HTR-8/SVneo (cell line): ENCODE measurements around the gene PRPF18.

ENCODE experiments used
- DNase-seq: peaks from one replicate; pipeline ENCODE4 v3.0.0; 2011; ENCODE audit warnings: low spot score, mixed read lengths; ENCODE audit not compliant: insufficient read length
- FAIRE-seq: peaks from 2 replicates; lab custom pipeline; 2011; peaks lifted over from hg19 to GRCh38; lab: Jason Lieb, UNC

The PRPF18 gene

GRCh38 chr10:13597909-13598308 lies 11.1 kb downstream of the PRPF18 start:
- FAIRE-seq, result no peak
- no peak for DNase-seq

GRCh38 chr10:13604357-13605040 lies 17.7 kb downstream of the PRPF18 start:
- no peak for DNase-seq
- FAIRE-seq, result no peak

DNA sequence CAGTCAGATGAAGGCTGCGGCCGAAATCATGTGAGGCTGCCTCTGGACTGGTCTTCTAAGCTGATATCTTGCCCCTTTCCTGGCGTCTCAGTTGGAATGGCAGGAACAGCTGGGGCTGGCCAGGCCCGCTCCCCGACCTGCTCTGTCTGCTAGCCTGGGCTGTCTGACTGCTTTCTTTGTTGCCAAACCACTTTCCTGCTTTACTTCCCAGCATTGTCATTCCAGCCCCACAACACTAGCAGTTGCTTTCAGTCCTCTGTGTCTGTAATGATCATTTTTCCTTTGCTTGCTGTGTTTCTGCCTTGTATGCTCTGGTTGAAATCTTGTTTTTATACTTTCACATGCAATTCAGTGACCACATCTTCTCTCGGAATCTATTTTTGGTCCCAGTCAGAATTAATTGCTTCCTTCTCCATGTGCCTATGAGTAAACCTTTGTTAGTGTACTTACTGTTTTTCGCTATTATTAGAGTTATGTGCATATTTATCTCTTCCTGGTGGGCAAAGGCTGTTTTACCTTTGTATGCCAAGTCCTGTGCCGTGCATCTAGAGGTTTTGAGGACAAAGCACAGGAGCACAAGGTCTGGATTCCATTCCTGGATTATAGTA lies 21.6 kb downstream of the PRPF18 start:
- DNase-seq, result no peak
- no peak for FAIRE-seq

DNA sequence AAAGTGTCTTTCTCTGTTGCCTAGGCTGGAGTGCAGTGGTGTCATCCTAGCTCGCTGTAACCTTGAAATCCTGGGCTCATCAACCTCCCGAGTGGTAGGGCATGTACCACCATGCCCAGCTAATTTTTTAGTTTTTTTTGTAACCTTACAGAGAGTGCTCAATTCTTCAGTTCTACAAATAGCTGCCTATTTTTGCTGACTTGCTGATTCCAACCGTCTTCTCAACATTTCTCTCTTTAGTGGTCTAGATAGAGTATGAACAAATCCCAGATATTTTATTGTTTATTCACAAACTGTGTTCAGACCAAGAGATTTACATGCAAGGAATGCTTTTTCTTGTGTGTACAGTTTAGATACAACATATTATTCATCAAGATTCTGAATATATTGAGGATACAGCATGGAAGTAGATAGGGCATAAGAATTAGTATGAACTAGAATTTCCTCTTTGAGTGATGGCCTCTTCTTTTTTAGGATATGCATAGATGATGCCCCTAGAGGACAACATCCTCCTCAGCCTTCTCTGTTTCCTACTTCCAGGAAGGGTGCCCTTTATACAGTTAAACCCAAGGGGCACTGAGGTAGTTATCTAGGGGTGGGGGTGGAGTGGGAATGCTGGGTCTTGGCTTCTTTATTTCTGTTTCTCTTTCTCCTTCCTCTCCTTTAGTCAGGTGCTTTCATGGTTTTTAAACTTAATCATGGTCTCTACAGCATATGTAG lies 26.0 kb downstream of the PRPF18 start:
- FAIRE-seq, result no peak
- no peak for DNase-seq

GRCh38 chr10:13613519-13613918 lies 26.8 kb downstream of the PRPF18 start:
- DNase-seq, result peak; percentile 46

GRCh38 chr10:13614530-13615332 lies 28.0 kb downstream of the PRPF18 start:
- peak; percentile 80 for DNase-seq
- FAIRE-seq, result peak; percentile 68

More at GRCh38 chr10:13613519-13613918, 26.8 kb downstream of the PRPF18 start:
- FAIRE-seq, result peak; percentile 46

DNA sequence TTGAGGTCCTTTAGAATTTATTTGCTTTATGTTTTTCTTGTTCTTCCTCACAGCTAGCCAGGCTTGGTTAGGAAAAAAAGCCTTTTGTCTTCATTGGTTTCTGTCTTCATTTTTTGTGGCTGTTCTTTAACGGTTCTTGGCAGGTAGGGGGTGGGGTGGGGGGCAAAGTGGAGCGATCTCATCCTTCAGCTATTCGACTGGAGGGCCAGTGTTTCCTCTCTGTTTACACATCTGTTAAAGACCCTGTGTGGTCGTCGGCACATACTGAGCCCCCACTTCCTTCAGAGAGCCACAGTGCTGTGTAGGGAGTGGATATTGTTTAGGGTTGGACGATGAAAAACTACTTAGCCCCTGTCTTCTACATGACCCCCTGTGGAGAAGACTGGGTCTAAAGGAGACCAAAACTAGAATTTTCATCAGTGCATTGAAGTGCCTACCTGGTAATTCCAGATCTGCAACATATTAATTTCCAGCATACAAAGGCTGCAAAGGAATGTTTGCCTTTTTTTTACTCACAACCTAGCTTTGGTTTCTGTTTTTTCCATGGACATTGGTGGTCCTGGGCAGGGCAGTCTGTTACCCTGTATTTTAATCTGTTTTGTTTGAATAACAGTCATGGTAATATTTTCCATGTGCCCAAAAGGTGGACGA lies 29.0 kb downstream of the PRPF18 start:
- DNase-seq, result no peak
- no peak for FAIRE-seq

DNA sequence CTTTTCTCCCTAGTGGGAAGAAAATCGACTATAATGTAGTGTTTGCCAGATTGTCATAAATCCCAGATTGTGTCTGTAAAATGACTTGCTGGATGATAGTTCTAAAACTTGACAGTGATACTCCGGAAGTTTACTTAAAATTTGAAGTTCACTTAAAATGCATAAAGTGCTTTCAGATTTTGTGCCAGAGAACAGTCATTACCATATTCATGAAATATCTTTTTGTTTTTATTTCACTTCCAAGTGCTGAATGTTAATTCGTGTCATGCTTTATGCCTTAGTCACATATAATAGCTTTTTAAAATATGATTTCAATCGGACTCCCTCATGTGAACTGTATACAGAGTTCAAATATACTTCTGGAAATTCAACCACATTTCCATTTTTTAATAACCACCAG lies 30.4 kb downstream of the PRPF18 start:
- no peak for DNase-seq
- no peak for FAIRE-seq

- FAIRE-seq (peak; percentile 4), DNase-seq (no peak)
Observed at GRCh38 chr10:13621931-13622330, 35.2 kb downstream of the PRPF18 start.

DNA sequence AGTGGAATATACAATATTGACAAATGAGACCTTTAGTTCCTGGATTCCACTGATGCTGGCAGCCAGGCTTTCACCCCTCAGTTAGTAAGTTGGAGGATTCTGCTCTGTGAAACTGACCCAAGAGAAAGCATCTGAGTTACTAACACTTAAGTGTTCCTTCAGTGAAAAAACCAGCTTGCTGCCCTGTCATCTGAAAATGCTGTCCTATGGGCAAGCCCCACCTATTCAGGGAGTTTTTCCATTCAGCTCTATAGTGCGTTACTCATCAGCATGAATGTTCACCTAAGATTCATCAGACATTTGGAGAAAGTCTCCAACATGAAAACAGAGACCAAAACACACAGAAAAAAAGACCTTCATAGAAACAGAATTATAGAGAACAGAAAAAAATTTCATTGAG lies 37.9 kb downstream of the PRPF18 start:
- DNase-seq, result no peak
- FAIRE-seq, result no peak

DNA sequence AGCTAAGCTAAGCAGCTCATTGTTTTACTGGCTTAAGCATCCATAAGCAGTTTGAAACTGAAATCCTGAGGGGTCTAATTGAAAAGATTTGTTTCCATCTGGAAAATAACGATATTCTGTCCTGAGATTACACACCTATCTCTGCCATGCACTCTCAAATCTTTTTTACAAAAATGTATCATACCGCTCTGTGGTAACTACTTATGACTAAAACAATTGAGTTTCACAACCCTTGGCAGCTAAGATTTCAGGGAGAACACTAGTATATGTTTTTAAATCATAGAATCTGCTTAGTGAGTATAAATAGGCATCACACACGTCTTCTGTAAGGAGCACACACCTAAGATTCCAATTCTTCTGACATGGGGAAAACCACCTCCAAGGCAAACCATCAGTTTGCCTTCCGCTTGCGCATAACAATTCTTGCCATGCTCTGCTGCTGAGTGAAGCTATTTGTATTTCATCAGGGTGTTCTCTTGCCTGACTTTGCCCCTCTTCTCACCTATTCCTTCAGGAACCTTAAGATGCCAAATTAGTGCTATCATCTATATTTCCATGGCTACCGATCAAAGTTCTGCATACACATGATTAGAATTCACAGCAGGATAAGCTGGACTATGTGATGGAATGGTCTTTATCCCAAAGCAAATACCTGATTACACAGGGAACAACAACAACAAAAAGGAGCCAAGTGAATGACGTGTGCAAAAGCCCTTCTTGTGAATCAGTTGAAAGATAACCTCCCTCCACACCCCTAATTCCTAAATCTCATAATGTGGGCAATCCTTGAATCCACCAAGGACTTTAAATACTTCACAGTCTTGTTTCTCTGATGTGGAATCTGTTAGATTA lies 40.9 kb downstream of the PRPF18 start:
- no peak for FAIRE-seq
- no peak for DNase-seq

DNA sequence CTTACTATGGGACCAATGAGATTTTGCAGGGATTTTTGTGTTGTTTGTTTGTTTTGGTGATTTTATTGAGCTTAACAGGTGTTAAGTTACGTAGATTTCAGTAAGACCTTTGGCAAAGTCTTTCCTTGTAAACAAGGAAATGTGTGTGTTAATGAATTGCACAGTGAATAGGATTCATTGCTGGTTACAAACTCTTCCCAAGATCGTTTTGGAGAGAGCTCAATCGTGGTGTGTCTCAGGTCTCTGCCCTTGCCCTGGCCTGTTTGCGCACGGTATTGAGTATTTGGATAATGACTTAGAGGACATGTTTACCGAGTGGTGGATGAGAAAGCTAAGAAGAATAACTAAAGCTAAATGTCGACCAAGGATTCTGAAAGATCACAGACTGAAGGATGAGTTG lies 41.9 kb downstream of the PRPF18 start:
- DNase-seq (no peak), FAIRE-seq (no peak)

DNA sequence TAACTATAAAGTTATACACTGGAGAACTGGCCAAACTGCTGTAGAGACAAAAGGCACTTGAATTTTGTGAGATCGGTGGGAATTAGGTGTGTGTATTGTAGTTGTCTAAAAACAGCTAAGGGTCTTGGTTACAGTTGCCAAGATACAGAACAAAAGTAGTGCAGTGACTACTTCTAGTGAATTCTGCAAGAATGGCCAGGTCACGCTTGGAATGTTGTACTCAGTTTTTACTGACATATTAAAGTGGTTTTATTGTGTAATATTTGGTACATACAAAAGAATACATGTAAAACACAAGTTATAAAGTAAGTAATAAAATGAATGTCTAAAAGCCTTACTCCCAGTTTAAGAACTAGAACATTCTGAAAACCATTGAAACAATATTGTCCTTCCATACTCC lies 42.4 kb downstream of the PRPF18 start:
- FAIRE-seq (no peak), DNase-seq (no peak)

- FAIRE-seq (no peak), DNase-seq (no peak)
Observed at GRCh38 chr10:13630231-13630630, 43.5 kb downstream of the PRPF18 start.

GRCh38 chr10:13631594-13631993 lies 44.8 kb downstream of the PRPF18 start:
- FAIRE-seq, result no peak
- no peak for DNase-seq

- DNase-seq (no peak), FAIRE-seq (no peak)
Observed at GRCh38 chr10:13632440-13632839, 45.7 kb downstream of the PRPF18 start.

DNA sequence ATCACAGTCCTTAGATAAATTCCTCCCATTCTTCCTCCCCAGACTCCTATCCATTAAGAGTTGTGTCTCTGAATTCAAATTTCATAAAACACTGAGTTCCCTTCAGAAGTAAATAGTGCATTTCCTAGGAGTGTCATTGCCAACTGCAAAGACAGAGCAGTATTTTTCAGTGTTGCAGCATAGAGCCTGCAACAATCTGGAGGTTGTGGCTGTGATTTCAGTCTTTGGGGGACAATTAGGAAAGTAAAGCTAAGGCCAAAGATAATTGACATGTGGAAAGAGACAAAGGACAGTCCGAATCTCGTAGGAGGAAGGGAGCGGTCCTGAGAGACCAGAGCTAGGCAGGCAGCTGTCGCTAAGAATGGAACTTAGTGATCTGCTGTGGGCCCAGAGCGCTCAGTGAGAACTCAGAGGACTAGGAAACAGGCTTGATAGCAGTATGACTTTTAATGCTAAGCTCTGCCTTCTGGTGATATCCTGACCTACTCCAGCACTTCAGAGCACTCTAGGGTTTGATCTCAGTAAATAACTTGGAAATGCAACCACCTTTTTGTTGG lies 46.2 kb downstream of the PRPF18 start:
- FAIRE-seq (no peak), DNase-seq (no peak)

GRCh38 chr10:13633689-13634088 lies 46.9 kb downstream of the PRPF18 start:
- FAIRE-seq, result no peak
- no peak for DNase-seq

- no peak for DNase-seq
- FAIRE-seq, result no peak
Observed at GRCh38 chr10:13634207-13634606, 47.4 kb downstream of the PRPF18 start.
